Cardiac muscle cell (in vitro differentiated cells and primary cell): ENCODE results near the gene UBE2H. TPM values are rescaled to one million over a fixed set of nuclear protein-coding genes. Genes with fewer than 3 reads are reported as not detected.

Source experiments
- DNase-seq, 2 donors: peaks; one replicate each; pipeline versions ENCODE4 v3.0.0 to v3.0.0-alpha.2; 2010 to 2017; ENCODE audit warnings: low read depth in 1 of 2, low spot score in 1 of 2
- H3K27ac ChIP-seq: fragments of 200-600 bp; sonication (generic); 2 replicates; pipeline ENCODE4 v1.5.1; 2016
- H3K27me3 ChIP-seq: fragments of 200-600 bp; sonication (generic); 2 replicates; pipeline ENCODE4 v1.6.0; 2016; ENCODE audit warnings: control low read depth
- H3K36me3 ChIP-seq: fragments of 200-600 bp; sonication (generic); 2 replicates; pipeline ENCODE4 v1.5.1; 2016; ENCODE audit warnings: control low read depth
- H3K4me1 ChIP-seq: fragments of 200-600 bp; sonication (generic); 2 replicates; pipeline ENCODE4 v1.8.1; 2017; ENCODE audit warnings: low read depth, mild to moderate bottlenecking, mixed run types
- H3K4me3 ChIP-seq: fragments of 200-600 bp; sonication (generic); 2 replicates; pipeline ENCODE4 v1.5.1; 2016; ENCODE audit warnings: mild to moderate bottlenecking
- H3K9me3 ChIP-seq: fragments of 200-600 bp; sonication (generic); 2 replicates; pipeline ENCODE4 v1.5.1; 2017; ENCODE audit warnings: low read depth, mild to moderate bottlenecking, control low read depth
- polyA plus RNA-seq: library from polyadenylated mRNA; unstranded; fragments of >200 nt; fragmentation: Nextera tagmentation; extraction: Ambion mirVana; gene quantifications from 2 replicates; pipeline ENCODE4 v1.2.1, GENCODE V29; 2016
- total RNA-seq: library from RNA; depleted of rRNA; stranded (reverse); fragments of >200 nt; gene quantifications from 2 replicates; pipeline ENCODE4 v1.2.3, GENCODE V29; 2016
- TF ChIP-seq, protein P1 (sequence below): IDR thresholded peaks from 2 replicates; pipeline ENCODE4 v1.5.1; 2012; ENCODE audit warnings: low read depth, mild to moderate bottlenecking, low read length

The UBE2H gene
- total and polyA plus RNA-seq, 2 experiments from 2014 or later = 140 to 409 TPM

DNA sequence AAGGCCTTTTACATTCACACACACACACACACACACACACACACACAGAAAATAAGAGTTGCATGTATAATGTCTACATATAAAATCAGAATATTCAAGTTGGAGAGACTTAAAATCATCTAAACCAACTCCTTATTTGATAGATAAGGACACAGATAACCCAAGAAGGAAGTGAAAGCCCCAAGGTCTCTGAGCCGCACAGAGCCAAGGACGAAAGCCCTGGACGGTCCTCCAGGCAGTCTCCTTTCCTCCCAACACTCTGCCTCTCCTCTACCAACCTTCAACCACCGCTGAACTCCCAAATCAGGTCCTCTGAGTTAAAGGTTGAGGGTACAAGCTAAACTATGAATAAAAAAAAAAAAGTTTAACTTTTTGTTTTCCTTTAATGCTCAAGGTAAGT lies 28.2 kb downstream of the UBE2H start:
- TF ChIP-seq, protein P1, sequence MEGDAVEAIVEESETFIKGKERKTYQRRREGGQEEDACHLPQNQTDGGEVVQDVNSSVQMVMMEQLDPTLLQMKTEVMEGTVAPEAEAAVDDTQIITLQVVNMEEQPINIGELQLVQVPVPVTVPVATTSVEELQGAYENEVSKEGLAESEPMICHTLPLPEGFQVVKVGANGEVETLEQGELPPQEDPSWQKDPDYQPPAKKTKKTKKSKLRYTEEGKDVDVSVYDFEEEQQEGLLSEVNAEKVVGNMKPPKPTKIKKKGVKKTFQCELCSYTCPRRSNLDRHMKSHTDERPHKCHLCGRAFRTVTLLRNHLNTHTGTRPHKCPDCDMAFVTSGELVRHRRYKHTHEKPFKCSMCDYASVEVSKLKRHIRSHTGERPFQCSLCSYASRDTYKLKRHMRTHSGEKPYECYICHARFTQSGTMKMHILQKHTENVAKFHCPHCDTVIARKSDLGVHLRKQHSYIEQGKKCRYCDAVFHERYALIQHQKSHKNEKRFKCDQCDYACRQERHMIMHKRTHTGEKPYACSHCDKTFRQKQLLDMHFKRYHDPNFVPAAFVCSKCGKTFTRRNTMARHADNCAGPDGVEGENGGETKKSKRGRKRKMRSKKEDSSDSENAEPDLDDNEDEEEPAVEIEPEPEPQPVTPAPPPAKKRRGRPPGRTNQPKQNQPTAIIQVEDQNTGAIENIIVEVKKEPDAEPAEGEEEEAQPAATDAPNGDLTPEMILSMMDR = no peak
- DNase-seq = no peak
- Histone ChIP-seq H3K4me3 (no peak overlapping the region), H3K4me1 (no peaks in the 10 kb centered on the region), H3K36me3 (peaks cover 3% of the 10 kb centered on the region), H3K27ac (no peak overlapping the region), H3K27me3 (no peaks in the 10 kb centered on the region), H3K9me3 (no peaks in the 10 kb centered on the region)

DNA sequence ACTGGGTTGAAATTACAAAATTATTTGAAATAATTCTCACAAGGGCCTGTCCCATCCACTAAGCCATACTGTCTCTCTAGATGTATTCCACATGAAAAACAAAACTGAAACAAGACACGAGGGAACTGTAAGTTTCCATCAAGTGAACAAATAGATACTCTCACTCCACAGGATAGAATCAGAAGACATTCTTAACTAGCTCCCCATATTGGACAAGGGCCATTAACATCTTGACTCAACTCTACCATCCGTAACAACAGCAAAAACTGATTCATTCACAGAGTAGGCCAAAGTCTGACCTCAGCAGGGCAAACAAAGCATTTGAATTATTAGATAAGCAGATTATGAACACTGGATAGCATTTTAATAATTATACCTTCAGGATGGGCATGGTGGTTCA lies 29.1 kb downstream of the UBE2H start:
- peak in 1 of 2 donors; percentile 71 for DNase-seq
- no peak overlapping the region for H3K4me3 ChIP-seq
- TF ChIP-seq, protein P1 = no peak
- H3K4me1 ChIP-seq = no peaks in the 10 kb centered on the region
- peaks cover 3% of the 10 kb centered on the region for H3K36me3 ChIP-seq
- H3K27me3 ChIP-seq = no peaks in the 10 kb centered on the region
- no peaks in the 10 kb centered on the region for H3K9me3 ChIP-seq
- H3K27ac ChIP-seq = no peak overlapping the region

DNA sequence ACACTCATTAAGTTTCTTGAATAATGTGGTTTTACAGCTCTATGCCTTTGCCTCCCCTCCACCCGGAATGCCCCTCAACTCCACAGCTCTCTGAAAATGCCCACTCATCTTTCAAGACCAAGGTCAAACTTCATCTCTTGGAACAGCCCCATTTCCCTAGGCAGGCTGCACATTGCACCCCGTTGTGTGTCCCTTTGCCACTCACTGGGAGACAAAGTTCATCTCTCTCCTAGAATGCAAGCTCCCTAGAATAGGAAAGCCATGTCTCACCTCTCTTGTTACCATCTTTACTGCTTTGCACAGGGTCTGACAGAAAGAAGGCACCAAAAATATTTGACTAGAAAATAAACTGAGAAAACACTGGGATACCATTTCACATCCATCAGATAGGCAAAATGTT lies 33.3 kb downstream of the UBE2H start:
- Histone ChIP-seq H3K4me3 (no peak overlapping the region), H3K27ac (peak overlapping the region; percentile 21), H3K4me1 (peaks cover 29% of the 10 kb centered on the region), H3K36me3 (peaks cover 3% of the 10 kb centered on the region), H3K9me3 (no peaks in the 10 kb centered on the region), H3K27me3 (no peaks in the 10 kb centered on the region)
- TF ChIP-seq, protein P1 = no peak
- DNase-seq = no peak

DNA sequence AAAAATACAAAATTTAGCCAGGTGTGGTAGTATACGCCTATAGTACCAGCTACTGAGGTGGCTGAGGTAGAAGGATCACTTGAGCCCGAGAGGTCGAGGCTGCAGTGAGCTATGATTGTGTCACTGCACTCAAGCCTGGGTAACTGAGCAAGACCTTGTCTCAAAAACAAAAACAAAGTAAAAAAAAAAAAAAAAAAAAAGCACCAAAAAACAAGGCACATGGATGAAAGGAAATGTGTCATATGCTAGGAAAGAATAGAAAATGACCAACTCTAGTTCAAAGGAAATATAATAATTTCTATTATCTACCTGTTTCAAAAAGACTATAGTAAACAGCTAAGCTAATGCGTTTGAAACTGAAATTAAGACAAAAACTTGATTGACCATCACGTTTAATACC lies 33.8 kb downstream of the UBE2H start:
- no peak for DNase-seq
- H3K9me3 ChIP-seq = no peaks in the 10 kb centered on the region
- no peak overlapping the region for H3K4me3 ChIP-seq
- no peaks in the 10 kb centered on the region for H3K36me3 ChIP-seq
- no peaks in the 10 kb centered on the region for H3K27me3 ChIP-seq
- peak overlapping the region; percentile 21 for H3K27ac ChIP-seq
- H3K4me1 ChIP-seq = peaks cover 30% of the 10 kb centered on the region
- TF ChIP-seq, protein P1 = no peak

DNA sequence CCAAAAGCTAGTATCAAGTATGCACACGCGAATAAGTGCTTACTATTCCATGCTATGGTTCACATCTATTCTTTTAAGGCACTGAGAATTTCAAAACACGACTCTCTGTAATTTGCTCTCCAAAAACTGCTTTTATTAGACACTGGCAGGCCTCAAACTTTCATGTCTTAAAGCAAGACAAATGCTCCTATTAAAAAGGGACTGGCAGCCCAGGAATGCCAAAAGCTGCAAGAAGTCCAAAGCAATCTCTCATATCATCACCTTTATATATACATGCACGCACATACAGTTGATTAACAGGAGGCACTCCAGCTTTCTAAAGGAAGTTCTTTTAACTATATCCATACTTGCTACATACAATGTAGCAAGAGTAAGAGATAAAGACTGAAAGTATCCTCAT lies 34.8 kb downstream of the UBE2H start:
- Histone ChIP-seq H3K27ac (peak overlapping the region; percentile 73), H3K36me3 (no peaks in the 10 kb centered on the region), H3K4me1 (peaks cover 30% of the 10 kb centered on the region), H3K9me3 (no peaks in the 10 kb centered on the region), H3K4me3 (no peak overlapping the region), H3K27me3 (no peaks in the 10 kb centered on the region)
- TF ChIP-seq, protein P1 = no peak
- peak in 1 of 2 donors; percentile 28 for DNase-seq
